ENCODE data around the gene LY9.

Gene LY9

DNA sequence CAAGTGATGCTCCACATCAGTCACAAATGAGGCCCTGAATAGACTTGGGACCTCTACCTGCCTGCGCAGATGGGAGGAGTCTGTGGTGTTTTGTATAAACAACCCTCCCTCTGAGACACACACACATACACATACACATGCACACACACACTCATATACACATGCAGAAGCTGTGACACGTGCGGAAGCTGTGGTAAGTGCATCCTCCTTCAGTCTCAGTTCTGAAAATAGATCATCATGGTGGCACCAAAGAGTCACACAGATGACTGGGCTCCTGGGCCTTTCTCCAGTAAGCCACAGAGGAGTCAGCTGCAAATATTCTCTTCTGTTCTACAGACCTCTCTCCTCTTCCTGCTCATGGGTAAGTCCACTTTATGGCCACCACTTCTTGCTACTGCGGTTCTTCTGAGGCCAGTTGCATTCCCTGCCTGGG, at the start of gene LY9:
Gene LY9 (plus strand): TSS at position 224 of the 433 bp plus-strand sequence. CDS start 14 bp downstream, at position 238.
- DNase-seq (ENCODE audit: low read depth), result no peak
- H3K4me3 ChIP-seq (ENCODE audit: low read depth, low read length), result no peak within 1 kb of the TSS

DNA sequence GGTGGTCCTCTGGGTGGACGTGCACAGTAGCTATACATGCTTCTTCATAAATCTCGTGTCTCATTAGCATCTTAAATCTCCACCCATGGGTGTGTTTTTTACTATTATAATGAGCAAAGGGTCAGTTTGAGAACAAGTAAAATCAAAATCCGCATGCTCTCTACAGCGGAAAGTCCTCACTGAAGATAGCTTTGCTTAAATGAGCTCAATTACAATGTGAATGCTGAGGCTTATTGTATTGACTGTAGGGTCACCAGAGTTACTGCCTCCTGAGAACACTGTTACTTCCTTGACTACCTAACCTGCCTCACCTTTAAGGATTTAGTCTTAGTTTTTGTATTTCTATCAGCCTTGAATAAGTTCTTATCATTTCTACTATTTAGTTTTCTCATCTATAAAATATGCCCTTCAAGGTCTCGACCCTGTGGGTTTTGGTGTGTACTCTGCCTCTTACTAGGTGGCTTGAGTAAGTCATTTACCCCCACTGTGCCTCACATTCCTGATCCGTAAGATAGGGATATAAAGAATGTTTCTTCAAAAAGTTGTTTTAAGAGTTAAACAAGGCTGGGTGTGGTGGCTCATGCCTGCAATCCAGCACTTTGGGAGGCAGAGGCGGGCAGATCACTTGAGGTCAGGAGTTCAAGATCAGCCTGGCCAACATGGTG, 49.0 kb upstream of the LY9 start:
- H3K4me3 ChIP-seq (ENCODE audit: low read depth, low read length), result no peak overlapping the region
- no peak for DNase-seq (ENCODE audit: low read depth)

DNA sequence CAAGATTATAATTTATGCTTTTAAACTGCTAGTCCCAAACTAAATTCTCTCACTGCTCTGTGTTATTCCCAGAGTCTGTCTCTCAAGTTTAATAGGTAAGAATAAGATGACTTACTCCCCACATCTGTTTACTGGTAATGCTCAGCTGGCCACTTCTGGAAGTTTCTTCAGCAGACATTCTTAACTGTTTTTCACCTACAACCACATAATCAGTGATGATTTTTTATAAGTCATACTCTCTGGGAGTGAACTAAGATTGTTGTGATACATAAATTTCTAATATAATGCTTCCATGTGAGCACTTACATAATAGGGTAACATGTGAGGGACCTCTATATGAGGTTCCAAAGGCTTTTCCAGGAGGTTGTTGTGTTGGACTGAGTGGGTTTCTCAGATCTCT, 48.3 kb upstream of the LY9 start:
- no peak overlapping the region for H3K4me3 ChIP-seq (ENCODE audit: low read depth, low read length)
- no peak for DNase-seq (ENCODE audit: low read depth)

DNA sequence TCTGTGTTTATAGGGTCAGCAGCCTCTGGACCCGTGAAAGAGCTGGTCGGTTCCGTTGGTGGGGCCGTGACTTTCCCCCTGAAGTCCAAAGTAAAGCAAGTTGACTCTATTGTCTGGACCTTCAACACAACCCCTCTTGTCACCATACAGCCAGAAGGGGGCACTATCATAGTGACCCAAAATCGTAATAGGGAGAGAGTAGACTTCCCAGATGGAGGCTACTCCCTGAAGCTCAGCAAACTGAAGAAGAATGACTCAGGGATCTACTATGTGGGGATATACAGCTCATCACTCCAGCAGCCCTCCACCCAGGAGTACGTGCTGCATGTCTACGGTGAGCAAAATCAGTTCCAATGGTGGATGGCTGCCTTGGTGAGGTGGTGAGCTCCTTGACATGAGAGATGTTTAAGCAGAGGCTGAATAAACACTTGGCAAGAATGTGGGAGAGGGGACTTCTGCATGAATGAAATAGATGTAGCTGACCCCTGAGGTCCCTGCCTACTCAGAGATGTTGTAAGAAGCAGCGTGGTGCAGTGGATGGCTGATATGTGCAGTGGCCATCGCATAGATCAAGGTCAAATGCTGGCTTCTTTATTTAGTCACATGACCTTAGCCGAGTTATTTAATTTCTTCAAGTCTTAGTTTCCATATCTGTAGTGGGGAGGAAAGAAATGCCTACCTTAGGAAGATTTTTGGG, 47.6 kb upstream of the LY9 start:
- H3K4me3 ChIP-seq (ENCODE audit: low read depth, low read length), result no peak overlapping the region
- no peak for DNase-seq (ENCODE audit: low read depth)

DNA sequence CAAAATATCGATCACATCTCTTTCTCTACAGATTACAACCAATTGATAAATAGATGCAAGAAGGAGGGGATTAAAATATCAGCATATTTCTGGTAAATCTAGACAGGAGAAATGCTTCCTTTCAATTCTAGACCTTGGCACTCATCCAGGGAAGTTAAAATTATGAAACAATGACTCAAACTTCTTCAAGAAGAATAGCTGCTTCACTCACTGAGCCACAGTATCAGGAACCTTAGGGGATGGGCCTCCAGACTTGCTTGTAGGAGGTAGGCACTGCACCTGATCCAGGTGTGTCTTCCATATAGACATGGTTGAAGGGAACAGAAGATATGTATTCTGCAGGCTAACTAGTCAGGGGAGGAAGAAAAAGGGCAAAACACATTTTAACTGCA, 47.1 kb upstream of the LY9 start:
- no peak for DNase-seq (ENCODE audit: low read depth)

GRCh38 chr1:160750608-160751007, 45.4 kb upstream of the LY9 start:
- DNase-seq (ENCODE audit: low read depth), result no peak
- no peak overlapping the region for H3K4me3 ChIP-seq (ENCODE audit: low read depth, low read length)

More for the DNA sequence above, 47.1 kb upstream of the LY9 start:
- no peak overlapping the region for H3K4me3 ChIP-seq (ENCODE audit: low read depth, low read length)

GRCh38 chr1:160752406-160752805, 43.6 kb upstream of the LY9 start:
- no peak for DNase-seq (ENCODE audit: low read depth)

GRCh38 chr1:160752924-160753323, 43.0 kb upstream of the LY9 start:
- H3K4me3 ChIP-seq (ENCODE audit: low read depth, low read length), result no peak overlapping the region
- no peak for DNase-seq (ENCODE audit: low read depth)

More at GRCh38 chr1:160752406-160752805, 43.6 kb upstream of the LY9 start:
- H3K4me3 ChIP-seq (ENCODE audit: low read depth, low read length), result no peak overlapping the region

DNA sequence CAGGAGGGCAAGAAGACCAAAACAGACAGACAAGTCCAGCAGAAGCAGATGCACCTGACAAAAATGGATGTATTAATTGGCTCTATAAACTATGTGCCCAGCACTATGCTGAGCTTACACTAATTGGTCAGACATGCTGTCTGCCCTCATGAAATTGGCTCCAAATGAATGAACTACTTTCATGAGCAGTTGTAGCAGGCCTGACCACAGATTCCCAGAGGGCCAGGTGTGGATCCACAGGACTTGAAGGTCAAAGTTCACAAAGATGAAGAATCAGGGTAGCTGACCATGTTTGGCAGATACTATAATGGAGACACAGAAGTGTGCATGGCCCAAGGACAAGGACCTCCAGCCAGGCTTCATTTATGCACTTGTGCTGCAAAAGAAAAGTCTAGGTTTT, 42.4 kb upstream of the LY9 start:
- DNase-seq (ENCODE audit: low read depth), result no peak
- no peak overlapping the region for H3K4me3 ChIP-seq (ENCODE audit: low read depth, low read length)

GRCh38 chr1:160755461-160755860, 40.5 kb upstream of the LY9 start:
- DNase-seq (ENCODE audit: low read depth), result no peak
- no peak overlapping the region for H3K4me3 ChIP-seq (ENCODE audit: low read depth, low read length)

- DNase-seq (ENCODE audit: low read depth), result no peak
- no peak overlapping the region for H3K4me3 ChIP-seq (ENCODE audit: low read depth, low read length)
Measured at GRCh38 chr1:160755911-160756848, 39.8 kb upstream of the LY9 start.

GRCh38 chr1:160756849-160757201, 39.1 kb upstream of the LY9 start:
- H3K4me3 ChIP-seq (ENCODE audit: low read depth, low read length), result no peak overlapping the region
- no peak for DNase-seq (ENCODE audit: low read depth)

GRCh38 chr1:160758521-160758920, 37.5 kb upstream of the LY9 start:
- no peak for DNase-seq (ENCODE audit: low read depth)
- no peak overlapping the region for H3K4me3 ChIP-seq (ENCODE audit: low read depth, low read length)

- no peak for DNase-seq (ENCODE audit: low read depth)
Measured at GRCh38 chr1:160759740-160760139, 36.2 kb upstream of the LY9 start.

GRCh38 chr1:160761046-160761445, 34.9 kb upstream of the LY9 start:
- H3K4me3 ChIP-seq (ENCODE audit: low read depth, low read length), result no peak overlapping the region
- DNase-seq (ENCODE audit: low read depth), result no peak

More at GRCh38 chr1:160759740-160760139, 36.2 kb upstream of the LY9 start:
- H3K4me3 ChIP-seq (ENCODE audit: low read depth, low read length), result no peak overlapping the region

GRCh38 chr1:160761886-160762285, 34.1 kb upstream of the LY9 start:
- no peak for DNase-seq (ENCODE audit: low read depth)

DNA sequence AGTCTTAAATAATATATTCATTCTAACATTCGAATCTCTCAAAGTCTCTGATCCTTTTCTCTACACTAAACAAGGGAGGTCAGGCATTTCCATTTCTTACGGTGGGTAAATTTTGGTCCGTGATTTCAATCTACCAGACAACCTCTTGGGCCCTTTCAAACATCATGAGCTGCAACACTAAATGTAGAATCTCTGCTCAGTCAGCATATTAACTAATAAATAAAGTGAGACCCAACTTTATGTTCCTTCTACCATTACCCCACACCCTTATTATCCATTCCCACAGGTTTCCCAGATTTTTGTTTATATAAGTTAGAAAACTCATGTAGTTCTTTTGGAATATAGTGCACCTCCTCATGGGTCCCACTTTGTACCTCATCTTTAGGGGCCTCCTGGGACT, 32.0 kb upstream of the LY9 start:
- H3K4me3 ChIP-seq (ENCODE audit: low read depth, low read length), result no peak overlapping the region
- DNase-seq (ENCODE audit: low read depth), result no peak

More at GRCh38 chr1:160761886-160762285, 34.1 kb upstream of the LY9 start:
- H3K4me3 ChIP-seq (ENCODE audit: low read depth, low read length), result no peak overlapping the region

DNA sequence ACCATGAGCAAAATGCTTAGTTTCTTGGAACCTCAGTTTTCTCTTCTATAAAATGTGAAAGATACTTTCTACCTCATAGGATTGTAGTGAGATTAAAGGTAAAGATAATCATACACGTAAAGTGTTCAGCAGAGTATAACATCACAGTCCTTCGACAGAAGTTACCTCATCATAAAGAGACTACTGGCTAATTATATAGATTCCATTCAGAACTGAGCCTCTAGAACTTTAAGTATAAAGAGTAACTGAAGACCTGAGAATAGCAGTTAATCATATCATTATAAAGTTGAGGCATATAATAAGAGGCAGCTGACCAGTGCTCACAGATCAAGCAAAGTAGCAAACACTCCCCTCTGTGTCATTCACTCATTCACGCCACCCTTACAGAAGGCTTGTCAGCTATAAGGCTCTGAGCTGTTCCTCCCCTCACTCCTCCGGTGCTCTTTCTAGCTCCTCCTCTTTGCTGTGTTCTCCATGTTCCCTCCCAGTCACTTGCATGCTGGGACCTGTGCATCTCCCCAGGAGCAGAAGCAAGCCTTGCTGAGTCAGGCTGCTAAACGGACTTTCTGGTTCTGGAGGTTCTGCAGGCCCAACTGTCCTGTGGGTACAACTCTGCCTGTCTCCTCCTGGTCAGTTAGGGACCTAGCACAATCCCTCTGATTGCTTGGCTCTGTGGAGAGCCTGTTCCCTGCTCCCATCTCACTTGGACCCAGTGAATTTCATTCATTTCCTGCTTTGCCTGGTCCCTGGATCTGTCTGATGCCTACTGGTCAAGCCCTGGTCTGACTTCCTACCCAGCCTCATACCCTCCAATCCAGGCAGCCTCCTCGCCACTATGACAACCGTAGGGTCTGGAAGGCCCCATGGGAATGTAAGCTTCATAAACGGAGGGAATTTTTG, 28.3 kb upstream of the LY9 start:
- DNase-seq (ENCODE audit: low read depth), result no peak
- no peak overlapping the region for H3K4me3 ChIP-seq (ENCODE audit: low read depth, low read length)

- H3K4me3 ChIP-seq (ENCODE audit: low read depth, low read length), result no peak overlapping the region
- no peak for DNase-seq (ENCODE audit: low read depth)
Measured at GRCh38 chr1:160768295-160768657, 27.7 kb upstream of the LY9 start.
